Measurements from ENCODE around the gene ALAS2.

DNA sequence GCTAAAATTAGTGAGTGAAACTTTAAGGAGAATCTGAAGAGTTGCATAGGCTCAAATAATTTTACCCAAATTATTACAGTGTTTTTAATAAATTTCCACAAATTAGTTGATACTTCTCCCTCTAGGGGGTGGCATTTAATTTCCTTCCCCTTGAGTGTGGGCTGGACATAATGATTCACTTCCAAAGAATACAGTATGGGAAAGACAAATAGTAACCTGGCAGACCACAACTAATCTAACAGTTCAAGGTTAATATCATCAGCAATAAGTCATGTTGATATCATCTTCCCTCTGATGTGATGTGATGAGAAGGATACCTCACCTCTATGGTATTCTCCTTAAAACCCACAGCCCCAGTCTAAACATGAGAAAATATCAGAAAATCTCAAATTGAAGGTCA lies 52.3 kb downstream of the ALAS2 start:
- TF ChIP-seq, protein P1, sequence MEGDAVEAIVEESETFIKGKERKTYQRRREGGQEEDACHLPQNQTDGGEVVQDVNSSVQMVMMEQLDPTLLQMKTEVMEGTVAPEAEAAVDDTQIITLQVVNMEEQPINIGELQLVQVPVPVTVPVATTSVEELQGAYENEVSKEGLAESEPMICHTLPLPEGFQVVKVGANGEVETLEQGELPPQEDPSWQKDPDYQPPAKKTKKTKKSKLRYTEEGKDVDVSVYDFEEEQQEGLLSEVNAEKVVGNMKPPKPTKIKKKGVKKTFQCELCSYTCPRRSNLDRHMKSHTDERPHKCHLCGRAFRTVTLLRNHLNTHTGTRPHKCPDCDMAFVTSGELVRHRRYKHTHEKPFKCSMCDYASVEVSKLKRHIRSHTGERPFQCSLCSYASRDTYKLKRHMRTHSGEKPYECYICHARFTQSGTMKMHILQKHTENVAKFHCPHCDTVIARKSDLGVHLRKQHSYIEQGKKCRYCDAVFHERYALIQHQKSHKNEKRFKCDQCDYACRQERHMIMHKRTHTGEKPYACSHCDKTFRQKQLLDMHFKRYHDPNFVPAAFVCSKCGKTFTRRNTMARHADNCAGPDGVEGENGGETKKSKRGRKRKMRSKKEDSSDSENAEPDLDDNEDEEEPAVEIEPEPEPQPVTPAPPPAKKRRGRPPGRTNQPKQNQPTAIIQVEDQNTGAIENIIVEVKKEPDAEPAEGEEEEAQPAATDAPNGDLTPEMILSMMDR (IDR thresholded peaks at IDR 0.05; ENCODE audit: insufficient read depth, low read depth, low read length) = peak; percentile 9
- no peak for TF ChIP-seq EZH2 (IDR thresholded peaks at IDR 0.05; ENCODE audit: insufficient read depth, low read length)

Measured in astrocyte (in vitro differentiated cells and primary cell).